ENCODE data around the gene KMT2C.
A peak's percentile ranks its signal among the peaks of the same experiment; 100 is the strongest.
"Not testable (repeated sequence)": the region's sequence is repeated elsewhere in the genome, so short reads cannot be mapped to it uniquely, and the experiment has no call there.

KMT2C gene

GRCh38 chr7:152441810-152442209 lies 6.0 kb upstream of the KMT2C start:
- DNase-seq (ENCODE audit: low read depth, low spot score): not testable (repeated sequence)

DNA sequence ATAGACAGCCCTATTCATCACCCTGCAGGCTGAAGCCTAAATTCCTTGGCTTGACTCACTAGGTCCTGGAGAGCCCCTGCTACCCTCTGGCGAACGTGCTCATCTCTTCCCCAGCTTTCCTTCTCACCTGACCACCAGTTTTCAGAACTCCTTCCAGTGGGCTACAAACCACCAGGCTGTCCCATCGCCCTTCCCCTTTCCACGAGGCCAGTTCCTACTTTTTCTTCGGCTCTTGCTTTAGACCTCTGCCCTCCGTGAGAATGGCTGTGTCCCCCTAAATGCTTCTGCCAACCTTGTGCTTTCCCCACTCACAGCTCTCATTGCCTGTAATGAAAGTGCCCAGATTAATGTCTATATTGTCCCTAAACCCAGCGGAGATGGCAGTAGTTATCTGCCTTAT lies 5.4 kb upstream of the KMT2C start:
- DNase-seq (ENCODE audit: low read depth, low spot score): not testable (repeated sequence)

- not testable (repeated sequence) for DNase-seq (ENCODE audit: low read depth, low spot score)
Measured at GRCh38 chr7:152438017-152438416, 2.2 kb upstream of the KMT2C start.

DNA sequence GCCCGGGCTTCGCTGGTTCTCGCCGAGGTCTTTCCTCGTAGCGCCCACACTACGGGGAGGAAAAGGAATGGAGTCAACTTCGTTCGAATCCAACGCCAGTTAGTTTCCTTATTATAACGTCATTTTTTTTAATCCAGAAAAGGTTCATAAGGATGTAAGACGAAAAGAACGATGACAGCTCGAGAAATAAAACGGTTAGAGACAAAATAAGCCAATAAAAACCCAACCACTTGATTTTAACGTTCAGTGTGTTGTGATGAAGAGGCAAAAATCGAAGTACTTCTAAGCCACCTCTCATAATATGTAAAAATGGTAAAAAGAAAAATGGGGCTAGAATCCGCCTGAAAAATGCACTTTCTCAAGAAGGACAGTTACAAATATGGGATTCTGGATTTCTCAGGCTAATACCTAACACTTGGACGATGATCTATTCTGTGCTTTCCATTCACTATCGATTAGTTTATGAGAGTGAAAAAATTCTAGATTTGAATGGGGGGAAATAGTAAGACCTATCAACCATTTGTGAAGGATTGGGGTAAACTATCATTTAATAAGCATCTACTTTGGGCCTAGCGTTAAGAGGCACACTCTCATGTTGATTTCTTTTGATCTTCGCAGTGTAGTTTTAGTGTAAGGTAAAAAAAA lies 1.2 kb upstream of the KMT2C start:
- DNase-seq (ENCODE audit: low read depth, low spot score): not testable (repeated sequence)

- DNase-seq (ENCODE audit: low read depth, low spot score): peak; percentile 77
Measured at GRCh38 chr7:152436111-152436930, 518 bp upstream of the KMT2C start.

DNA sequence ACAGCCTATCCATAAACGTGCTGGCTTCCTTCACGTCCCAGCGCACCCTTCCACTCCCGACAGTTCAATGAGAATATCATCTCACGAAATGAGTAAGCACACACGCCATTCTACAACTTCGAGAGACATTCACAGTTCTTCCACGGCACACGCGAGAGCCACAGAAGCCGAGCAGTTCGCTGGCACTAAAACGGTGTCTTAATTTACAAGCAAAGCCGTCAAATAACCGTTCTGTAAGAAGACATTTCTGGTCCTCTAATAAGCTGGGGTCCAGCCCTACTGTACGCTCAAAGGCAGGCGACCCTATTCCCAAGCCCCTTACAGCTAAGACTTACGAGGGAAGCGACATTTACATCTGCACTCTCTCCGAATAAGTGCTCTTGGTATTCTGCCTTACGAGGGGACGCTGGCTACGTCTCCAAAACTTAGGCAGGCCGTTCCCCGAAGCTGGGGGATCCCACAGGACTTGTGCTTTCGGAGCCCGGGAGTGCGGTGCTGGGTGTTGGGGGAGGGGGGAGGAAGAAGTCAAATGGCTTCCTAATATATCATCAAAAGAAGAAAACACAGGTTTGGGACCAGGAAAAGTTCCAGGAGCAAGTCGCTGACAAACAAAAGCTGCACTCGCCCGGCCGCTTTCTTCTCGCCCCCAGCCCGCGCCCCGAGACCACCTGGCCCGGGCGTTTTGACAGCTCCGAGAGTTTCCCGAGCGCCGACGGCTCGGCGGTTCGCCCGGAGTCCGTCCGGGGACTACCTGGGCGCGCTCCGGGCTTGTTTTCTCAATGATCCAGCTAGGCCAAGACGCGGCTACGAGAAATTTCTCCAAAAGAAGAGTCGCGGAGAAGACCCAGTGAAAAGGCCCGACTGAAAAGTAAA lies 1.1 kb downstream of the KMT2C start:
- peak; percentile 9 for DNase-seq (ENCODE audit: low read depth, low spot score)

GRCh38 chr7:152433721-152434490 lies 1.9 kb downstream of the KMT2C start:
- DNase-seq (ENCODE audit: low read depth, low spot score): peak; percentile 52

- DNase-seq (ENCODE audit: low read depth, low spot score): not testable (repeated sequence)
Measured at GRCh38 chr7:152432735-152433134, 3.1 kb downstream of the KMT2C start.

GRCh38 chr7:152430854-152431253 lies 4.9 kb downstream of the KMT2C start:
- no peak for DNase-seq (ENCODE audit: low read depth, low spot score)

GRCh38 chr7:152430118-152430517 lies 5.7 kb downstream of the KMT2C start:
- not testable (repeated sequence) for DNase-seq (ENCODE audit: low read depth, low spot score)

GRCh38 chr7:152424348-152425108 lies 11.3 kb downstream of the KMT2C start:
- no peak for DNase-seq (ENCODE audit: low read depth, low spot score)

- no peak for DNase-seq (ENCODE audit: low read depth, low spot score)
Measured at GRCh38 chr7:152423991-152424347, 11.8 kb downstream of the KMT2C start.

DNA sequence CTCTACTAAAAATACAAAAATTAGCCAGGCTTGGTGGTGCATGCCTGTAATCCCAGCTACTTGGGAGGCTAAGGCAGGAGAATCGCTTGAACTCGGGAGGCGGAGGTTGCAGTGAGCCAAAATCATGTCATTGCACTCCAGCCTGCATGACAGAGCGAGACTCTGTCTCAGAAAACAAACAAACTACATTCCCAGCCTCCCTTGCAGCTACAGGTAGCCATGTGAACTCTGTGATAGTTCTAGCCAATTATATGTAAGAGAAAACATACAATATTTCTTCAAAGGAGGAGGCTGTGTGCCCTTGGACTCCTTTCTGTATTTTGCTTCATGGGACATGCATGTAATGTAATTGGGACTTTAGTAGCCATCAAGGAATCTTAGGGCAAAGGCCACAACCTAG lies 12.6 kb downstream of the KMT2C start:
- not testable (repeated sequence) for DNase-seq (ENCODE audit: low read depth, low spot score)

DNA sequence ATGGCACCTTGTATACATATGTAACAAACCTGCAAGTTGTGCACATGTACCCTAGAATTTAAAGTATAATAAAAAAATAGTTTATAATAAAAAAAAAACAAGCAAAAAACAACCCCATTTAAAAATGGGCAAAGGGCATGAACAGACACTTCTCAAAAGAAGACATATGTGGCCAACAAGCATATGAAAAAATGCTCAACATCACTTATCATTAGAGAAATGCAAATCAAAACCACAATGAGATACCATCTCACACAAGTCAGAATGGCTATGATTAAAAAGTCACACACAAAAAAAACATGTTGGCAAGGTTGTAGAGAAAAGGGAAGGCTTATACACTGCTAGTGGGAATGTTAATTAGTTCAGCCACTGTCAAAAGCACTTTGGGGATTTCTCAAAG lies 14.9 kb downstream of the KMT2C start:
- DNase-seq (ENCODE audit: low read depth, low spot score): not testable (repeated sequence)

GRCh38 chr7:152419473-152420429 lies 16.1 kb downstream of the KMT2C start:
- no peak for DNase-seq (ENCODE audit: low read depth, low spot score)

DNA sequence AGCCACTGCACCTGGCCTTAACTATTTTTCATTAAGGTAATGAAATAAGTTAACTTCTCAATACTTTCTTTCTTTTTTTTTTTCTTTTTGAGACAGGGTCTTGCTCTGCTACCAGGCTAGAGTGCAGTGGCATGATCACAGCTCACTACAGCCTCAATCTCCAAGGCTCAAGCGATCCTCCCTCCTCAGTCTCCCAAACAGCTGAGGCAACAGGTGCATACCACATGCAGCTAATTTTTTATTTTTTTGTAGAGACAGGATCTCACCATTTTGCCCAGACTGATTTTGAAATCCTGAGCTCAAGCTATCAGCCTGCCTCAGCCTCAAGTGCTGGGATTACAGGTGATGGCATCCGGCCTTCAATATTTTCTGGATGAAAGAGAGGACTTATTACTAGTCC lies 21.0 kb downstream of the KMT2C start:
- no peak for DNase-seq (ENCODE audit: low read depth, low spot score)

GRCh38 chr7:152411389-152411788 lies 24.4 kb downstream of the KMT2C start:
- DNase-seq (ENCODE audit: low read depth, low spot score): no peak

GRCh38 chr7:152406491-152406890 lies 29.3 kb downstream of the KMT2C start:
- DNase-seq (ENCODE audit: low read depth, low spot score): no peak

GRCh38 chr7:152406030-152406429 lies 29.8 kb downstream of the KMT2C start:
- DNase-seq (ENCODE audit: low read depth, low spot score): not testable (repeated sequence)
